H9 (cell line): ENCODE measurements around the gene THAP2. TPM values are rescaled to one million over a fixed set of nuclear protein-coding genes. Genes with fewer than 3 reads are reported as not detected.

Source experiments
- DNase-seq: peaks from one replicate; pipeline ENCODE4 v3.0.0-alpha.2; 2017
- H2AFZ ChIP-seq: one replicate; pipeline ENCODE4 v1.6.1; 2013; ENCODE audit warnings: mild to moderate bottlenecking, low read length, control low read depth, moderate library complexity
- H2AK5ac ChIP-seq: 2 replicates; pipeline ENCODE4 v1.6.1; 2013; ENCODE audit warnings: low read length, control low read depth, mixed read lengths; ENCODE audit not compliant: insufficient read length
- H2BK120ac ChIP-seq: one replicate; pipeline ENCODE4 v1.6.1; 2013; ENCODE audit warnings: low read depth, mild to moderate bottlenecking, low read length, control low read depth, inconsistent platforms; ENCODE audit not compliant: poor library complexity, severe bottlenecking
- H2BK12ac ChIP-seq: 2 replicates; pipeline ENCODE4 v1.6.1; 2013; ENCODE audit warnings: low read length, control low read depth, mixed read lengths, low read depth; ENCODE audit not compliant: insufficient read length
- H2BK15ac ChIP-seq: 2 replicates; pipeline ENCODE4 v1.6.1; 2013; ENCODE audit warnings: low read depth, low read length, control low read depth
- H2BK20ac ChIP-seq: one replicate; pipeline ENCODE4 v1.6.1; 2013; ENCODE audit warnings: low read depth, mild to moderate bottlenecking, low read length, control low read depth, inconsistent platforms; ENCODE audit not compliant: poor library complexity, severe bottlenecking
- H2BK5ac ChIP-seq: 2 replicates; pipeline ENCODE4 v1.6.1; 2013; ENCODE audit warnings: low read length, control low read depth, mixed read lengths; ENCODE audit not compliant: insufficient read length
- H3K14ac ChIP-seq: 2 replicates; pipeline ENCODE4 v1.6.1; 2013; ENCODE audit warnings: low read length, control low read depth; ENCODE audit not compliant: insufficient read depth
- H3K18ac ChIP-seq: 2 replicates; pipeline ENCODE4 v1.6.1; 2013; ENCODE audit warnings: low read depth, mild to moderate bottlenecking, mixed read lengths, low read length, control low read depth; ENCODE audit not compliant: insufficient read length
- H3K23ac ChIP-seq: 2 replicates; pipeline ENCODE4 v1.6.1; 2013; ENCODE audit warnings: low read length, control low read depth, mixed read lengths, low read depth; ENCODE audit not compliant: insufficient read length
- H3K23me2 ChIP-seq: 2 replicates; pipeline ENCODE4 v1.6.1; 2013; ENCODE audit warnings: low read depth, mild to moderate bottlenecking, mixed read lengths, low read length, control low read depth; ENCODE audit not compliant: insufficient read length, poor library complexity, severe bottlenecking
- H3K27ac ChIP-seq: 2 replicates; pipeline ENCODE4 v1.5.1; 2013; ENCODE audit warnings: low read length, control low read depth, mixed read lengths, low read depth; ENCODE audit not compliant: insufficient read length
- H3K27me3 ChIP-seq: 2 replicates; pipeline ENCODE4 v1.6.1; 2013; ENCODE audit warnings: low read length, control low read depth, inconsistent platforms; ENCODE audit not compliant: insufficient read depth
- H3K4ac ChIP-seq: 2 replicates; pipeline ENCODE4 v1.6.1; 2013; ENCODE audit warnings: low read depth, mild to moderate bottlenecking, control low read depth, inconsistent platforms, low read length, moderate library complexity
- H3K4me1 ChIP-seq: 2 replicates; pipeline ENCODE4 v1.6.1; 2013; ENCODE audit warnings: low read length, control low read depth, inconsistent platforms; ENCODE audit not compliant: insufficient read depth
- H3K4me2 ChIP-seq: 2 replicates; pipeline ENCODE4 v1.6.1; 2013; ENCODE audit warnings: low read length, control low read depth, mixed read lengths; ENCODE audit not compliant: insufficient read length, insufficient read depth
- H3K56ac ChIP-seq: 2 replicates; pipeline ENCODE4 v1.6.1; 2013; ENCODE audit warnings: low read depth, mild to moderate bottlenecking, mixed read lengths, low read length, control low read depth; ENCODE audit not compliant: insufficient read length
- H3K79me1 ChIP-seq: 2 replicates; pipeline ENCODE4 v1.6.1; 2013; ENCODE audit warnings: low read depth, mild to moderate bottlenecking, moderate library complexity, low read length, control low read depth, inconsistent platforms; ENCODE audit not compliant: insufficient read depth, poor library complexity, severe bottlenecking
- H3K79me2 ChIP-seq: 2 replicates; pipeline ENCODE4 v1.6.1; 2013; ENCODE audit warnings: low read length, control low read depth, inconsistent platforms; ENCODE audit not compliant: insufficient read depth
- H3K9ac ChIP-seq: 2 replicates; pipeline ENCODE4 v1.6.1; 2013; ENCODE audit warnings: low read length, control low read depth, mixed read lengths; ENCODE audit not compliant: insufficient read length; ENCODE audit errors: extremely low read depth
- H3K9me3 ChIP-seq: one replicate; pipeline ENCODE4 v1.6.1; 2013; ENCODE audit warnings: low read depth, low read length, inconsistent platforms; ENCODE audit not compliant: control insufficient read depth
- H3T11ph ChIP-seq: one replicate; pipeline ENCODE4 v1.6.1; 2013; ENCODE audit warnings: mild to moderate bottlenecking, low read length, control low read depth, inconsistent platforms
- H4K20me1 ChIP-seq: one replicate; pipeline ENCODE4 v1.6.1; 2013; ENCODE audit not compliant: control insufficient read depth, insufficient read length, insufficient read depth
- H4K5ac ChIP-seq: 2 replicates; pipeline ENCODE4 v1.6.1; 2013; ENCODE audit warnings: low read depth, mild to moderate bottlenecking, mixed read lengths, low read length, control low read depth; ENCODE audit not compliant: insufficient read length
- H4K8ac ChIP-seq: replicated peaks from 2 replicates; pipeline ENCODE4 v1.6.1; 2013; ENCODE audit warnings: low read length, control low read depth, mixed read lengths, low read depth; ENCODE audit not compliant: insufficient read length
- H4K91ac ChIP-seq: 2 replicates; pipeline ENCODE4 v1.6.1; 2013; ENCODE audit warnings: low read depth, mild to moderate bottlenecking, moderate library complexity, mixed read lengths, low read length, control low read depth; ENCODE audit not compliant: insufficient read length
- H3K27ac Mint-ChIP-seq, 3 experiments: 2 replicates in 2 of 3; 3 replicates in 1 of 3; pipeline ENCODE4 v1.8.0; 2020 to 2021; ENCODE audit warnings: mixed read lengths in 3 of 3, mild to moderate bottlenecking in 1 of 3, moderate library complexity in 1 of 3
- H3K27me3 Mint-ChIP-seq: 2 replicates; pipeline ENCODE4 v1.8.0; 2021; ENCODE audit warnings: low read depth, mild to moderate bottlenecking, moderate library complexity, mixed read lengths
- H3K36me3 Mint-ChIP-seq, 3 experiments: 2 replicates in 2 of 3; 3 replicates in 1 of 3; pipeline ENCODE4 v1.8.0; 2020 to 2021; ENCODE audit warnings: low read depth in 3 of 3, mixed read lengths in 3 of 3; ENCODE audit not compliant: insufficient read depth in 1 of 3
- H3K4me1 Mint-ChIP-seq, 2 experiments: 2 replicates each; pipeline ENCODE4 v1.8.0; 2020; ENCODE audit warnings: mixed read lengths in 2 of 2
- H3K4me3 Mint-ChIP-seq, 2 experiments: 2 replicates in 1 of 2; 3 replicates in 1 of 2; pipeline ENCODE4 v1.8.0; 2020 to 2021; ENCODE audit warnings: mild to moderate bottlenecking in 2 of 2, mixed read lengths in 2 of 2, moderate library complexity in 1 of 2
- H3K9me3 Mint-ChIP-seq, 2 experiments: 2 replicates in 1 of 2; 3 replicates in 1 of 2; pipeline ENCODE4 v1.8.0; 2020; ENCODE audit warnings: mild to moderate bottlenecking in 2 of 2, mixed read lengths in 2 of 2, moderate library complexity in 1 of 2
- CTCF ChIP-seq: fragments of 200-600 bp; sonication (generic); conservative IDR thresholded peaks from 3 replicates; pipeline ENCODE4 v1.8.0; 2021; ENCODE audit warnings: antibody characterized with exemption, mild to moderate bottlenecking
- WGBS: extraction: QIAGEN DNeasy Blood & Tissue Kit; methylation state at CpG from one replicate; pipeline ENCODE4 v1.1.7; 2013; ENCODE audit warnings: missing lambda C conversion rate, low lambda C conversion rate, mixed read lengths; ENCODE audit not compliant: insufficient read length; ENCODE audit errors: extremely low coverage; 5-methylcytosine and 5-hydroxymethylcytosine counted together
- total RNA-seq: library from RNA; stranded (reverse); gene quantifications from 2 replicates; pipeline ENCODE4 v1.2.1, GENCODE V29; 2021

The THAP2 gene
- total RNA-seq, 1 experiment from 2014 or later: 3.7 TPM

- no peaks in the 10 kb centered on the region for H4K20me1 ChIP-seq
- no peak overlapping the region for H3K4me2 ChIP-seq
- H2BK120ac ChIP-seq: no peak overlapping the region
- no peaks in the 10 kb centered on the region for H3K23me2 ChIP-seq
- no peak overlapping the region for H3K4ac ChIP-seq
- TF ChIP-seq CTCF: no peak
- Mint-ChIP-seq H3K36me3 (peaks cover 11 to 26% (median 20%) of the 10 kb centered on the region in 3 experiments), H3K27ac (no peak overlapping the region), H3K4me3 (no peak overlapping the region), H3K4me1 (no peaks in the 10 kb centered on the region), H3K9me3 (peaks cover 0 to 2% of the 10 kb centered on the region in 2 experiments; a peak in 3 of 5 replicates), H3K27me3 (no peaks in the 10 kb centered on the region)
- no peak overlapping the region for H3T11ph ChIP-seq
- WGBS: 100% methylated on average over 1 of the region's 1 CpG
- H2AK5ac ChIP-seq: no peak overlapping the region
- H2BK20ac ChIP-seq: no peak overlapping the region
- no peak overlapping the region for H2BK5ac ChIP-seq
- no peak overlapping the region for H4K91ac ChIP-seq
- no peak for DNase-seq
- H3K79me1 ChIP-seq: no peaks in the 10 kb centered on the region
- peaks cover 3% of the 10 kb centered on the region; the same call in 1 of the 2 replicates for H3K79me2 ChIP-seq
- no peak overlapping the region for H2AFZ ChIP-seq
- H3K9me3 ChIP-seq: no peaks in the 10 kb centered on the region
- H3K14ac ChIP-seq: no peak overlapping the region
- H3K9ac ChIP-seq: no peak overlapping the region
- H3K18ac ChIP-seq: no peak overlapping the region
- no peak overlapping the region for H2BK12ac ChIP-seq
- H3K56ac ChIP-seq: no peak overlapping the region
- H4K5ac ChIP-seq: no peak overlapping the region
- H3K27ac ChIP-seq: no peak overlapping the region
- H2BK15ac ChIP-seq: no peak overlapping the region
- no peak overlapping the region for H4K8ac ChIP-seq
- no peaks in the 10 kb centered on the region for H3K27me3 ChIP-seq
- no peak overlapping the region for H3K23ac ChIP-seq
- H3K4me1 ChIP-seq: no peaks in the 10 kb centered on the region
Measured at GRCh38 chr12:71652656-71653055, 11.4 kb upstream of the THAP2 start.
